ENCODE data around the gene PRKCE.

DNA sequence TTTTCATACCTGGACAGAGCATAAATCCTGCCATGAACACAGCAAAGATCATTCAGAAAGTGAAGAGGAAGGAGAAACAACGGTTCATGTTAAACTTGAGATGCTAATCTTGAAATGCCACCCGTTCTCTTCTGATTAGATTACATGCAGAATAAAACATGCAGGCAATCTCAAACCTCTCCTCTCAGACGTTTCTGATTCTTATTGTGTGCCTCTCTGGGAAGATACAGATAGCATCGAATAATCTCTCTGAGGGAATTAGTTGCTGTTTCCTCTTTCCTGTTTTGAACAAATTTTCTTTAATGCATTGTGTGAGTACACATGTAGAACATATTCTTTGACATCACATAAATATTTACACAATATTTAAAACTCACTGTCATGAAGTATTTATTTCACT lies 313.4 kb downstream of the PRKCE start:
- TF ChIP-seq CTCF (IDR thresholded peaks at IDR 0.05) (no peak), POLR2A (IDR thresholded peaks at IDR 0.05) (no peak)
